Panc1 (cell line): Measurements from ENCODE around the gene TDRD10.

ENCODE experiments used
- CTCF ChIP-seq: fragments of 450-650 bp; IDR thresholded peaks from 2 replicates; pipeline ENCODE4 v1.5.1; 2017; ENCODE audit warnings: mild to moderate bottlenecking
- POLR2AphosphoS5 ChIP-seq: IDR thresholded peaks from 2 replicates; pipeline ENCODE4 v1.6.1; 2012; ENCODE audit warnings: mild to moderate bottlenecking, low read depth, low read length, moderate library complexity
- REST ChIP-seq, 2 experiments: IDR thresholded peaks; 2 replicates each; pipeline ENCODE4 v1.6.1; 2011 to 2012; ENCODE audit warnings: low read depth in 2 of 2, control low read depth in 1 of 2, low read length in 1 of 2, mild to moderate bottlenecking in 1 of 2, moderate library complexity in 1 of 2; ENCODE audit not compliant: insufficient read depth in 1 of 2
- SIN3A ChIP-seq: IDR thresholded peaks from 2 replicates; pipeline ENCODE4 v1.6.1; 2012; ENCODE audit warnings: low read depth, mild to moderate bottlenecking, low read length, moderate library complexity, borderline replicate concordance; ENCODE audit not compliant: insufficient read depth
- TCF7L2 ChIP-seq: IDR thresholded peaks from 2 replicates; pipeline ENCODE4 v1.6.1; 2011; ENCODE audit warnings: mild to moderate bottlenecking, low read depth, low read length, inconsistent platforms

DNA sequence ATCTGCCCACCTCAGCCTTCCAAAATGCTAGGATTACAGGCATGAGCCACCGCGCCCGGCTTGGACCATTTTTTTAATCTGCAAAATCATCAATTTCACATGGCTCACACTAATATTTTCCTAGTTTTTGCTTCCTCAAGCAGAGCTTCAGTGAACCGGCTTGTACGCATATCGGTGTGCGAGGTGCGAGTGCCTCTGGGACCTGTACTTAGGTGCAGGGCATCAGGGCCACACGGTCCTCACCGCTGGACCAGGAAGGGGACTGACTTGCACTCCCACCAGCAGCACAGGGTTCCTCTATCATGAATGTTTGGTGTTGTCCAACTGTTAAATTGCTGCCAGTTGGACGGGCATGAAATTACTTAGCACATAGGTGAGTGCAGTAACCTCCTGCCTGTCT, 15.6 kb downstream of the TDRD10 start:
- TF ChIP-seq CTCF (no peak), POLR2AphosphoS5 (no peak), SIN3A (no peak), REST (IDR thresholded peaks at IDR 0.05; ENCODE audit: insufficient read depth in 1 of 2, low read depth in 2 of 2, low read length in 1 of 2) (no peak), TCF7L2 (no peak)
